Colonic mucosa (tissue), 4 donors: Measurements from ENCODE around the gene MGMT. TPM values are rescaled to one million over a fixed set of nuclear protein-coding genes. Genes with fewer than 3 reads are reported as not detected.

ENCODE experiments used
- DNase-seq: peaks from one replicate; pipeline ENCODE4 v3.0.0-alpha.2; 2020
- H3K27ac ChIP-seq: fragments of 200-600 bp; one replicate; pipeline ENCODE4 v1.8.0; 2021
- H3K27me3 ChIP-seq: fragments of 200-600 bp; one replicate; pipeline ENCODE4 v1.8.0; 2021
- H3K36me3 ChIP-seq: fragments of 200-600 bp; one replicate; pipeline ENCODE4 v1.8.0; 2021
- H3K4me1 ChIP-seq: fragments of 200-600 bp; one replicate; pipeline ENCODE4 v1.8.0; 2021; ENCODE audit warnings: mild to moderate bottlenecking
- H3K4me3 ChIP-seq: fragments of 200-600 bp; one replicate; pipeline ENCODE4 v1.8.0; 2021
- H3K9ac ChIP-seq, 2 donors: one replicate each; pipeline ENCODE4 v1.7.0; 2013; ENCODE audit warnings: control low read depth in 2 of 2, low read depth in 2 of 2, low read length in 2 of 2
- H3K9me3 ChIP-seq: fragments of 200-600 bp; one replicate; pipeline ENCODE4 v1.8.0; 2021
- intact Hi-C: fragments of 100-400 bp; cut with DNase I; formaldehyde crosslinking; loops from one replicate; pipeline ENCODE4 v1.14.1; 2022
- total RNA-seq, 2 donors: library from RNA; stranded (reverse); fragmentation: NEBNext Ultra II Directional in 1 of 2; extraction: Animal tissue kit (Norgen Biotek cat#: 25700) in 1 of 2; gene quantifications; one replicate each; pipeline ENCODE4 v1.2.1, GENCODE V29; 2021
- TF ChIP-seq, protein P1 (sequence below): fragments of 200-600 bp; IDR thresholded peaks from one replicate; pipeline ENCODE4 v1.8.0; 2022; ENCODE audit warnings: antibody characterized with exemption, mild to moderate bottlenecking
- donor health status: healthy.
- donor health status: DM: no; HTN: no; CAD: no.
- donor health status: DM: no; HTN: no; CAD: no.

Gene MGMT
- total RNA-seq, 2 donors from 2014 or later: 17.5 to 18.2 TPM

DNA sequence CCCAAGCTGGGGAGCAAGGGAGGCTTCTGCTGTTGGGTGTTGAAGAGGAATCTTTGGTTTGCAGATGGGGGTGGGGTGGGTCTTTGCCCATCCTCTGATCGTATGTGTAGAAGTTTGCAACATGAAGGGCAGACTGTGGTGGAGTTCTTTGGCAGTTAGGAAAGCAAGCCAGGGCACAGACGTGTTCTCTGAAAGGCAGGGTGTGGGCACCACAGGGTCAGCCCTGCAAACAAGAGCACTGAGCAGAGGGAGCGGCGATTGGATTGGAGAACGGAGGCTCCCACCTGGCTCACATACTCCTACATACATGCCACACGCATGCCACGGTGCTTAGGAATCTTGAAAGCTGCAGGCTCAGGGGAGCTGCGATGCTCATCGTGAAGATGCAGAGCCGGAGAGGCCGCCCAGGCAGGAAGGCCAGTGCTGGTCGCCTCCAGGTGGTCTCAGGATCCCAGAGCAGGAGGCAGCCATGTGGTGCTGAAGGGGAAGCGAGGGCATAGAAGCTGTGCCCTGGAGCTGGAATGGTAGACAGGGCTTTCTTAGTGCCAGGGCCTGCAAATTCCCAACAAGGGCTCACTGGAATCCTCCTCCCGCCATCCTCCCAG lies 149.0 kb downstream of the MGMT start:
- DNase-seq: no peak
- TF ChIP-seq, protein P1, sequence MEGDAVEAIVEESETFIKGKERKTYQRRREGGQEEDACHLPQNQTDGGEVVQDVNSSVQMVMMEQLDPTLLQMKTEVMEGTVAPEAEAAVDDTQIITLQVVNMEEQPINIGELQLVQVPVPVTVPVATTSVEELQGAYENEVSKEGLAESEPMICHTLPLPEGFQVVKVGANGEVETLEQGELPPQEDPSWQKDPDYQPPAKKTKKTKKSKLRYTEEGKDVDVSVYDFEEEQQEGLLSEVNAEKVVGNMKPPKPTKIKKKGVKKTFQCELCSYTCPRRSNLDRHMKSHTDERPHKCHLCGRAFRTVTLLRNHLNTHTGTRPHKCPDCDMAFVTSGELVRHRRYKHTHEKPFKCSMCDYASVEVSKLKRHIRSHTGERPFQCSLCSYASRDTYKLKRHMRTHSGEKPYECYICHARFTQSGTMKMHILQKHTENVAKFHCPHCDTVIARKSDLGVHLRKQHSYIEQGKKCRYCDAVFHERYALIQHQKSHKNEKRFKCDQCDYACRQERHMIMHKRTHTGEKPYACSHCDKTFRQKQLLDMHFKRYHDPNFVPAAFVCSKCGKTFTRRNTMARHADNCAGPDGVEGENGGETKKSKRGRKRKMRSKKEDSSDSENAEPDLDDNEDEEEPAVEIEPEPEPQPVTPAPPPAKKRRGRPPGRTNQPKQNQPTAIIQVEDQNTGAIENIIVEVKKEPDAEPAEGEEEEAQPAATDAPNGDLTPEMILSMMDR: no peak
- Histone ChIP-seq H3K36me3 (no peaks in the 10 kb centered on the region), H3K27ac (no peak overlapping the region), H3K4me3 (no peak overlapping the region), H3K4me1 (no peaks in the 10 kb centered on the region), H3K27me3 (no peaks in the 10 kb centered on the region), H3K9ac (no peak overlapping the region), H3K9me3 (no peaks in the 10 kb centered on the region)
- intact Hi-C loops: no loop called here

DNA sequence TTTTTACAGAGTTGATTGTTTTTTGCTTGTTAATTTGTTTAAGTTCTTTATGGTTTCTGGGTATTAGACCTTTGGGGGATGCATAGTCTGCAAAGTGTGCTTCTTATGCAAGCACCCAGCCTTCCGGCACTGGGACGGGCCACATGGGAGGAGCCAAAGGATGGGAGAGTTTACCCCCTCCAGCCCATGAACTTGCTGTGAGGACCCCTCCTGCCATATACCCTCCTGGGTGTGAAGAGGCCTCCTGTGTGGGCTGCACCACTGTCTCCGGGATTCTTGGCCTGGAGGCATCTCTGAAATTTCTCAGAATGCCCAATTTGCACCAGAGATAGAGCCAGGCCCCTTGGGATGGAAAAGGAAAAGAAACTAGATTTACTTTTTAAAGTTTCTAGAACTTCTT lies 150.7 kb downstream of the MGMT start:
- H3K27ac ChIP-seq: no peak overlapping the region
- H3K4me1 ChIP-seq: no peaks in the 10 kb centered on the region
- H3K9me3 ChIP-seq: no peaks in the 10 kb centered on the region
- no peak overlapping the region for H3K4me3 ChIP-seq
- H3K9ac ChIP-seq: no peak overlapping the region
- no peak for DNase-seq
- TF ChIP-seq, protein P1: no peak
- intact Hi-C loops: no loop called here
- H3K36me3 ChIP-seq: no peaks in the 10 kb centered on the region
- no peaks in the 10 kb centered on the region for H3K27me3 ChIP-seq

DNA sequence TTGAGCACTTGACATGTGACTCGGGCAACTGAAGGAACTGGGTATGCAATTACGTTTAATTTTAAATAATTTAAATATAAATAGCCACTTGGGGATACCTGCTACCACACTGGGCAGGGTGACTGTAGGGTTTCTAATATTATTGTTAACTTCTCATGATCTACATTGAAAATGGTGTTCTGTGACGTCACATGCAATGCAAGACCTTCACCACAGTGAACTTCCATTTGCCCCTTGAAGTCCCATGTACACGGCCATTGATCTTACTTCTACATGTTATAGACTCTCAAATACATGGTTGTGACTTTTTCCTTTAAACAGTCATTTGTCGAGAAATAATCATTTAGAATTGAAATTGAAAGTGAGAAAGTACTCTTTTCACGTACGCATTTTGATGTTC lies 154.0 kb downstream of the MGMT start:
- Histone ChIP-seq H3K9me3 (no peaks in the 10 kb centered on the region), H3K27me3 (no peaks in the 10 kb centered on the region), H3K4me1 (no peaks in the 10 kb centered on the region), H3K4me3 (no peak overlapping the region), H3K27ac (no peak overlapping the region), H3K9ac (no peak overlapping the region), H3K36me3 (no peaks in the 10 kb centered on the region)
- TF ChIP-seq, protein P1: no peak
- no peak for DNase-seq
- intact Hi-C loops: no loop called here

DNA sequence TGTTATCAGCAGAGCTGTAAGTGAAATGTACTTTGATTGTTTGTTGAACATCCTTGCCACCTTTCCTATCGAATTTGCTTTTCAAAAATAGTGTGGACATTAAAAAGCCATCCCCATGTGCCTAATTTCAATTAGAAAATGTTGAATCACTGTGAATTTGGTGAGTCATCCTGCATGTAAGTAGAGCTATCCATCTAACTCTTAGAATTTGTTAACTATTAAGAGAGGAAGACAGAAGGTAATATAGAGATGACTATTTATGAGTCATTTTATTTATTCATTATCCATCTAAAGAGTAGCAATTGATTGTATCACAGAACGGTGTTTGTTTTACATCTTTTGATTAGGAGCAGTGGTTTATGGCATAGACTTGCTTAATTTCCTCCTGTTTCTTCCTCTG lies 154.7 kb downstream of the MGMT start:
- H3K9ac ChIP-seq: no peak overlapping the region
- no peak overlapping the region for H3K4me3 ChIP-seq
- H3K36me3 ChIP-seq: no peaks in the 10 kb centered on the region
- TF ChIP-seq, protein P1: no peak
- intact Hi-C loops: no loop called here
- no peaks in the 10 kb centered on the region for H3K9me3 ChIP-seq
- H3K4me1 ChIP-seq: no peaks in the 10 kb centered on the region
- H3K27ac ChIP-seq: no peak overlapping the region
- no peaks in the 10 kb centered on the region for H3K27me3 ChIP-seq
- no peak for DNase-seq

DNA sequence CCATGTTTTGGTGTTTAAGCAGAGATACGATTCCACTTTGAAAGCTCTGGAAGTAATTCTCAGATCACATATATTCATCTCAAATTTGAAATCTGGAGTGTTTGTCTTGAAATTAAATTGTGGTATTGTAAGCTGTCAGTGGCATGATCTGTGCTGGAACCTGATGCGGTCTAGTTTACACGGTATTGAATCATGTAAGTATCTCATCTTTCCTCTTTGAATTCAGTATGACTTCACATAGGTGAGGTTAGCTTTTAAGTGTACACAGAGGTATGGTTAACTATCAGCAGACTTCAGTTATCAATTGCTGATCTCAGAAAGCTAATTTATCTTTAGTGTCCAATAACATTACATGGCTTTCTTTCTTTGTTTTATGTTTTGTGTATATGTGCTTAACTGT lies 155.2 kb downstream of the MGMT start:
- no peaks in the 10 kb centered on the region for H3K4me1 ChIP-seq
- TF ChIP-seq, protein P1: no peak

More for the DNA sequence above, 155.2 kb downstream of the MGMT start:
- DNase-seq: no peak
- Histone ChIP-seq H3K27ac (no peak overlapping the region), H3K9me3 (no peaks in the 10 kb centered on the region), H3K27me3 (no peaks in the 10 kb centered on the region), H3K9ac (no peak overlapping the region), H3K36me3 (no peaks in the 10 kb centered on the region), H3K4me3 (no peak overlapping the region)
- intact Hi-C loops: no loop called here
